Cortex of kidney (tissue), 1 donor: Measurements from ENCODE around the gene PIGW.
"Not testable (repeated sequence)": the region's sequence is repeated elsewhere in the genome, so short reads cannot be mapped to it uniquely, and the experiment has no call there.

Experiments
- DNase-seq: peaks from one replicate; lab custom pipeline; 2025; lab: John Stamatoyannopoulos, UW

The PIGW gene

GRCh38 chr17:36508439-36508838 lies 26.3 kb upstream of the PIGW start:
- DNase-seq: not testable (repeated sequence)

- no peak for DNase-seq
Observed at GRCh38 chr17:36509272-36509985, 25.4 kb upstream of the PIGW start.

GRCh38 chr17:36510636-36511035 lies 24.2 kb upstream of the PIGW start:
- DNase-seq: no peak

- no peak for DNase-seq
Observed at GRCh38 chr17:36511216-36511615, 23.6 kb upstream of the PIGW start.

DNA sequence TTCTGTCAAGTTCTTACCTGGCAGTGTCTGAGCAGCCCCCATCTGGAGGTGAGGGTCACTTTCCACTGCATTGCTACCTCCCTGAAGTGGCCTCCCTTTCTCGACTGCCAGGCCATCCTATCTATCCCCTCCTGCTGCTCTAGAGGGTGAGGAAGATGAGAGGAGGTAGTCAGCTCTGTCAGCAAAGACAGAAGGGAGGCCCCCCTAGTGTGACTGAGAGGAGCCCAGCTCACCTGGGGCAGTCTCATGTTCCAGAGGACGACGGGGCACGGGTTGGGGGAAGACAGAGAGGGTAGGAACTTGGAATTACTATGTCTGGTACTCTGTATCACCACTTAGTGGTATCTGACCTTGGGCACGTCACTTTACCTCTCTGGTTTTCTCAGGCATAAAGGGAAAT lies 22.1 kb upstream of the PIGW start:
- no peak for DNase-seq

DNA sequence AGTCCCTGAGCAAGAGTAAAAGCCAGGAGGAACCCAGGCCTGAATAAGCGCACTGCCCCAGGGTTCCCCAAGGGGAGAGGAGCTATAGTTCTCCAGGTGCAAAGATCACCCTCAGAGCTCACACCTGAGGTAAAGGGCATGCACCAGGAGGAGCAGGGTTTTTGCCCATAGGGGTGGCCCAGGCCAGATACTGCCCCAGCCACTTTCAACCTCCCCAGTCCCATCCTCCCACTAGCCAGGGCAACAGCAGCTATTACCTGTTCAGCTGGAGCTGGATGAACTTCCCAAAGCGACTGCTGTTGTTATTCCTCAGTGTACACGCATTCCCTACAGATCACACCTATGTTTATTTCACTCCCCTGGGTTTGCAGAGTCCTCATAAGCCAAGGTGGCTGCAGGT lies 19.9 kb upstream of the PIGW start:
- no peak for DNase-seq

DNA sequence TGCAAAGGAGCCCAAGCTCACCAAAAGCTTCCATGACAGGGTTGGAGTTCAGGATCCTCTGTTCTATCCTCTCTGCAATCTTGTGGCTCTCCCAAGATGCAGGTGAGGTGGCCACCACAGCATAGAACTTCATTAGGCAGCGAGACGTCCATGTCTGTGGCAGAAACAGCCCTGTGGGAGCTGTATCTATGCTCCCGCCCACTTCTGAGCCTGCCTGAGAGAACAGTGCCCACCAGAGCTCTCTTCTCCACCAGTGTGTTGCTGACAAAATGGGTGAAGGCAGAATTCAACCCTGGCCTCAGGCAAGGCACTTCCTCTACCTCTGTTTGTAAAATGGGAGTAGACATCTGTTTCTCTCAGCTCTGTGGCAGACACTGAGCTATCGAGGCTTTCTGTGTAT lies 18.9 kb upstream of the PIGW start:
- DNase-seq: no peak

DNA sequence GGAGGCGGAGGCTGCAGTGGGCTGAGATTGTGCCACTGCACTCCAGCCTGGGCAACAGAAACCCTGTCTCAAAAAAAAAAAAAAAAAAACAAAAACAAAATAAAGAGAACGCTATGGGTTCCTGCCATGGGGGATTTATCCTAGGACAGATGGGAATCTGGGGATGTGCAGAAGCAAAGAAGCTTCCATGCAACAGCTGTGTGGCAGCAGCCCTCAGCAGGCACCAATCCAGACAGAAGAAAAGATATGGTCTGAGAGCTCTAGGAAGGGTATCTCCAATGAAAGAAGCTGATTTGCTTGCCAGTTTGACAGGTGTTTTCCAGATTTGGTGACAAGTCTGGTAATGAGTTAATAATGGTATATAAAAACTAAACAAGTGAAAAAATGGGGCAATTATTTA lies 11.7 kb upstream of the PIGW start:
- no peak for DNase-seq

DNA sequence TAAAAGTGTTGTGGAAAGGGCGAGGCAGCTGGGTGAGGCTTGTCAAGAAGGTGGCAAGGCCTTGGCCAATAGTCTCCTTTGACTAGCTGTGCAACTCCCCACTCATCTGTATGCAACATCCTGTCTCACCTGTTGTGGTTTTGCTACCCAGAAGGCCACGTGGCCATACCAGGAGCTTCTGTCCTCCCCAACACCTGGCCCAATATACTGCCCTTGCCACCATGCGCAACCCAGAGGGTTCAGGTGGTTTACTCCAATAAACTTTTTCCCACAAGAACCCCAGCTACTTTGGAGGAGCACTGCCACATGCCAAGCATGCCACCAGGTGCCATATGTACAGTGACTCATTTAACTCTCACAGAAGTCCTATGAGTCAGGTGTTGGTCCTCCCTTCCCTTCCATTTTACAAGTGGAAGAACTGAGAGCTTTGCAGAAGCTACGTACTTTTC lies 10.3 kb upstream of the PIGW start:
- DNase-seq: no peak

GRCh38 chr17:36525113-36525512 lies 9.7 kb upstream of the PIGW start:
- DNase-seq: no peak

DNA sequence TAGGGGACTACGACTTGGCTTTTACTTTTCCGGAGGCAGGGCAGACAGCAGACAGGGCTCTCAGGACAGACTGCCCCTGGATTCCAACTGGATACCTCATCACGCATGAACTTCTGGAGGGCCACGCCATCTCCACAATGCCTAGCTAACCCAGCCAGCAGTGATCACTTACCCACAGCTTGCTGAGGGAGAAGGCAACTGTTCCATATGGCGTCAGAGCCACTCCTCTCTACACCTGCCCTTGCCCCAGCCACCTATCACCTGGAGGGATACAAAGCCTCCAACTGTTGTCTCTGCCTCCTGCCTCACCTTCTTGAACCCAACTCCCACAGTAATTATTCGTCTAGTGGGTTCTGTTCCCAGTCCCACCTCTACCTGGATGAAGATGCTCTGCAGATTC lies 8.9 kb upstream of the PIGW start:
- DNase-seq: no peak

DNA sequence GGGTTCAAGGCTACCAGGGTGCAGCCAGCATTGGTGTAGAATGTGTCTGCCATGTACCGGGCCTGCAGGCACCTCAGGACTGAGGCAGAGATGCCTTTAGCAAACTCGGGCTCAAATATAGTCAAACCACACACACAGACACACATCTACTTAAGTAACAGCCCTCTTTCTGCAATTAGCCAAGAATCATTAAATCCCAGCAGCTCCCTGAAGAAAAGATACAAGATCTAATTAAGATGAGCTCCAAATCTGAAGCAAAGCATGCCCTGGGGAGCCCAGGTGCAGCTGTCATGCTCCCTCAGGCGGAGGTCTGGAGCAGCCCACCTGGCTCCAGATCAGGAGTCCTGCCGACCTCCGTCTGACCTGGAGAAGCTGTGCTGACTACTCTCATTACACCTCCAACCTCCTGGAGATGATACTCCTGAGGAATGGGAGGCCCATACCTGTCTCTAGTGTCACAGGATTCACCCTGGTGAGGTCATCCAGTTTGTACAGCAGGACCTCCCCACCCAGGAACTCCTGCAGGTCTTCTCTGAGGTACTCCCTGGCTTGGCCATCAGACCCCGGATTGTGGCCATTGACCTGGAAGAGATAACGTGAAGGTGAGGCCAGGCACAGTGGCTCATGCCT lies 7.1 kb upstream of the PIGW start:
- DNase-seq: no peak

- DNase-seq: no peak
Observed at GRCh38 chr17:36529121-36529520, 5.7 kb upstream of the PIGW start.

DNA sequence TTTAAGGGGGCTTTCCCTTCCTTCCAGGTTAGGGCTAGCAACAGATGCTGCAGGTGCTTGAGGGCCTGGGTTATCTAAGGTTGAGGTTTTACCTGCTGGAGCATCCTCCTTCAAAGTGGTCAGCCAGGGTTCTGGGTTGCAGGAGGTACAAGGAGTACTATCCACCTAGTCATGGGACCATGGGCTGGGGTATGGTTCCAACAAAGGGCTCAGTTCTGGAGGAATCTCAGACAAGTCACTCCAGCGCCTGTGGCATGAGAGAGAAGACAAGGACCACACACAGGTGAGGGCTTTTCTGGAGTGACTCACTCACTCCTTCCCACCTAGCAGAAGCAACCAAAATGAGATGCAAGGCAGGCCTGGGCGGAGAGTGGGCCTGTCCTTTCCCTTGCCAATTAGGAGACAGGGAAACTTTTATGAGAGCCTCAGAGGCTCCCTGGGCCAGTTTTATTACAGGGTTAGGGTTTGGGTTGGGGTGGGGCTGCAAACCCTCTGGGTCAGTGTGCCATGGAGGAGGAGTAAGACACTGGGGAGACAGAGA lies 2.3 kb upstream of the PIGW start:
- DNase-seq: no peak

DNA sequence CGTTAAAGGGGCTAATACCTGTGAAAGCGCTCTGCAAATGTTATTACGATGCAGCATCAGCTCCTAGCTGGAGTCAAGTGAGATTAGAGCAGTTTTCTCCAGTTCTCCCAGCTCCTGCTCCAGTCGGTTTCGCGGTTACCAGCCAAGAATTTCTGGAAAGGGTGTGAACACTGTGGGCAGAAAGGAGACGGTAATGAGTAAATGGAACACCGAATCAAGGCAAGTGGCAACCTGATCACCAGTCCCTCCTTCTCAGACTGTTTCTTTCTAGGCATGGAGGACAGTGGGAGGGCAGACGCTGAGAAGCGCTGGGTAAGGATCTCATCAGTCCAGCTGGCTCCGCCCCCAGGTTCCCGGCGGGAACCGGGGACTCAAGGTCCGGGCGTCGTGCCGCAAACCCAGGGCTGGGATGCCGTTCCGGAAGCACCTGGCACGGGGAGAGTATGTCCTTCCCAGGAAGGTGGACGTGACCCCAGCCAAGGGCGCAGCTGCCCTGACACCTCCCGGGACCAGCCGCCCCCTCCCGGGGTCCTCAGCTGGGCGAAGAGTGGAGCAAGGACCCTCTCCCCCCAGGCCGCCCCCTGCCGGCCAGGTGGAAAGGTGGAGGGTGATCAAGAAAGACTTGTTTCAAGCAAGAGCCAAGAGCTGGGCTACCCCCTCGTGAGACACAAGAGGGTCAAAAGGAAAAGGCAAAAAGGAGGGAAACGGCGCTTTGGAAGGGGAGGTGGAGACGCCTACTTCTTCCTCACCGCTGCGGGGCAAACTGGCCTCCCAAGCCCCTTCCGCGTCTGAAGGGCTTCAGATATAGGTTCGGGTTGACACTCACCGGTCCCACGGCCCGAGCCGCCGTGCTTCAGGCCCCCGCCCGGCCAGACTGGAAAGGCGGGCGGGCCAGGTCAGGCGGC lies 600 bp upstream of the PIGW start:
- no peak for DNase-seq

- DNase-seq: no peak
Observed at GRCh38 chr17:36535669-36536081, 888 bp downstream of the PIGW start.

DNA sequence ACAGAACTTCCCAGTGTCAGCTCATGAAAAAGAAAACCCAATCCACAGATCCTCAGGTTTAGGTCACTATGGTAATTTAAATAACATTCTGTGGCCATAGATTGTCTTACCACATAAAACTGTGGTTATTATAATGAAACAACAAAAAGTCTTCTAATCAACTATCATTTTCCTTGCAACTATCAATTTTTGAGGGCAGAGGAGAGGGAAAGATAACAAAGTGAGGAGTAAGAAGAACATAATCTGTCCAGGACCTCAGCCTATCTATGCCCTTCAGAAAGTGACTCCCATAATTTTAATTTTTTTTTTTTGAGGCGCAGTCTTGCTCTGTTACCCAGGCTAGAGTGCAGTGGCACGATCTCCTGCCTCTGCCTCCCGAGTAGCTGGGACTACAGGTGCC lies 5.9 kb downstream of the PIGW start:
- no peak for DNase-seq

GRCh38 chr17:36542755-36543154 lies 8.0 kb downstream of the PIGW start:
- DNase-seq: no peak

- DNase-seq: no peak
Observed at GRCh38 chr17:36544044-36544306, 9.2 kb downstream of the PIGW start.

GRCh38 chr17:36544307-36545076 lies 9.7 kb downstream of the PIGW start, which contains the start of gene GGNBP2:
Gene GGNBP2 (plus strand): TSS chr17:36544919. CDS start chr17:36545725, 806 bp downstream.
- DNase-seq: no peak

- DNase-seq: no peak
Observed at GRCh38 chr17:36545077-36545464, 10.3 kb downstream of the PIGW start.
